ENCODE results near the gene CD36. TPM values are rescaled to one million over a fixed set of nuclear protein-coding genes. Genes with fewer than 3 reads are reported as not detected.
A peak's percentile ranks its signal among the peaks of the same experiment; 100 is the strongest.

The CD36 gene
- total RNA-seq, 5 donors from 2014 or later (not counting 1 experiment from before 2014, with no cell fraction given), result 0.32 to 0.70 (median 0.42) TPM; not detected in 1

DNA sequence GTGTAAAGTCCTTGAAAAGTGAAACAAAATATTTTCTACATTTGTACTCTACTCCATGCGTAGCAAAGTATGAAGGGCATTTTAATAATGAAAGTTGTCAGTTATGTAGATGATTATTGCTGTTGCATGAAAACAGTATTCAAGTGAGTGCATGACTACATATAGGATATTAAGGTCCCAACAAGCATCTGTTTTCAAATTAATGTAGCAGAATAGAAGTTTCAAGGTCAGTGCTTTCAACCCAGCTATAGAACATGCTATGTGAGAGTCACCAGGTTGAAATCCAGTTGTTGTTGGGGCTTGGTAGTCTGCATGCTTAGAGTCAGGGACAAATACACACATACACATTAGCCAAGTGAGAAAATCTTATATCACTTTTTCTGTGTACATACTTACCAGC, 14.8 kb downstream of the CD36 start:
- no peaks in the 10 kb centered on the region for H3K27me3 ChIP-seq (replicated peaks in 1 of 2; ENCODE audit: control insufficient read depth in 2 of 2, extremely low read depth in 1 of 2, insufficient read depth in 2 of 2, low read length in 1 of 2)
- H3K27ac Mint-ChIP-seq, result no peak overlapping the region
- no peaks in the 10 kb centered on the region for H3K36me3 ChIP-seq (ENCODE audit: control insufficient read depth in 2 of 2, extremely low read depth in 1 of 2, insufficient read depth in 1 of 2, low read length in 1 of 2)
- no peaks in the 10 kb centered on the region for H3K4me1 Mint-ChIP-seq
- no peak overlapping the region for H3K4me3 Mint-ChIP-seq
- no peaks in the 10 kb centered on the region for H3K4me1 ChIP-seq (ENCODE audit: control insufficient read depth in 1 of 2, extremely low read depth in 1 of 2, insufficient read depth in 2 of 2, low read length in 2 of 2)
- ATAC-seq (replicated peaks in 1 of 4) (no peak), DNase-seq (no peak)
- H3K4me3 ChIP-seq (ENCODE audit: control insufficient read depth in 1 of 2, extremely low read depth in 1 of 2, low read length in 1 of 2), result no peak overlapping the region
- ChIA-PET POLR2A (no interaction called here), CTCF (no interaction called here)
- no peaks in the 10 kb centered on the region for H3K36me3 Mint-ChIP-seq
- no CpG with 5 or more reads among the region's 1 CpG for WGBS (ENCODE audit: insufficient coverage)
- H3K27me3 Mint-ChIP-seq, result no peaks in the 10 kb centered on the region
- H3K27ac ChIP-seq (ENCODE audit: low read length), result no peak overlapping the region
- H3K9me3 Mint-ChIP-seq, result no peaks in the 10 kb centered on the region
- no peaks in the 10 kb centered on the region for H3K9me3 ChIP-seq

GRCh38 chr7:80654887-80655340, 16.5 kb downstream of the CD36 start:
- ChIA-PET POLR2A (no interaction called here), CTCF (no interaction called here)
- H3K36me3 Mint-ChIP-seq, result no peaks in the 10 kb centered on the region
- H3K4me3 Mint-ChIP-seq, result no peak overlapping the region
- WGBS (ENCODE audit: insufficient coverage), result no CpG with 5 or more reads among the region's 2 CpGs
- no peak for DNase-seq
- no peak for ATAC-seq (replicated peaks in 1 of 4)
- no peak overlapping the region for H3K27ac Mint-ChIP-seq
- H3K9me3 Mint-ChIP-seq, result no peaks in the 10 kb centered on the region
- no peaks in the 10 kb centered on the region for H3K27me3 Mint-ChIP-seq
- no peaks in the 10 kb centered on the region for H3K36me3 ChIP-seq (ENCODE audit: control insufficient read depth in 2 of 2, extremely low read depth in 1 of 2, insufficient read depth in 1 of 2, low read length in 1 of 2)
- no peaks in the 10 kb centered on the region for H3K4me1 ChIP-seq (ENCODE audit: control insufficient read depth in 1 of 2, extremely low read depth in 1 of 2, insufficient read depth in 2 of 2, low read length in 2 of 2)
- H3K4me3 ChIP-seq (ENCODE audit: control insufficient read depth in 1 of 2, extremely low read depth in 1 of 2, low read length in 1 of 2), result no peak overlapping the region
- no peak overlapping the region for H3K27ac ChIP-seq (ENCODE audit: low read length)
- no peaks in the 10 kb centered on the region for H3K4me1 Mint-ChIP-seq
- H3K27me3 ChIP-seq (replicated peaks in 1 of 2; ENCODE audit: control insufficient read depth in 2 of 2, extremely low read depth in 1 of 2, insufficient read depth in 2 of 2, low read length in 1 of 2), result no peaks in the 10 kb centered on the region
- no peaks in the 10 kb centered on the region for H3K9me3 ChIP-seq

- POLR2A ChIA-PET, result no interaction called here
- H3K36me3 ChIP-seq (ENCODE audit: control insufficient read depth in 2 of 2, extremely low read depth in 1 of 2, insufficient read depth in 1 of 2, low read length in 1 of 2), result no peaks in the 10 kb centered on the region
- H3K9me3 ChIP-seq, result no peaks in the 10 kb centered on the region
- H3K27me3 ChIP-seq (replicated peaks in 1 of 2; ENCODE audit: control insufficient read depth in 2 of 2, extremely low read depth in 1 of 2, insufficient read depth in 2 of 2, low read length in 1 of 2), result no peaks in the 10 kb centered on the region
- H3K4me1 ChIP-seq (ENCODE audit: control insufficient read depth in 1 of 2, extremely low read depth in 1 of 2, insufficient read depth in 2 of 2, low read length in 2 of 2), result no peaks in the 10 kb centered on the region
- Mint-ChIP-seq H3K36me3 (no peaks in the 10 kb centered on the region), H3K27ac (no peak overlapping the region), H3K9me3 (no peaks in the 10 kb centered on the region), H3K27me3 (no peaks in the 10 kb centered on the region), H3K4me3 (no peak overlapping the region), H3K4me1 (no peaks in the 10 kb centered on the region)
- CTCF ChIA-PET, result interaction anchor here in 1 of 2 donors (0.7 kb wide), 2 partner anchors 18 to 410 kb away, joined by 4 read pairs; no protein-coding TSS in a partner anchor
- no peak overlapping the region for H3K4me3 ChIP-seq (ENCODE audit: control insufficient read depth in 1 of 2, extremely low read depth in 1 of 2, low read length in 1 of 2)
- ATAC-seq (replicated peaks in 1 of 4), result no peak
- WGBS (ENCODE audit: insufficient coverage), result 71% methylated on average over 4 of the region's 4 CpGs
- H3K27ac ChIP-seq (ENCODE audit: low read length), result no peak overlapping the region
- DNase-seq, result no peak
Observed at GRCh38 chr7:80656029-80656428, 17.6 kb downstream of the CD36 start.

DNA sequence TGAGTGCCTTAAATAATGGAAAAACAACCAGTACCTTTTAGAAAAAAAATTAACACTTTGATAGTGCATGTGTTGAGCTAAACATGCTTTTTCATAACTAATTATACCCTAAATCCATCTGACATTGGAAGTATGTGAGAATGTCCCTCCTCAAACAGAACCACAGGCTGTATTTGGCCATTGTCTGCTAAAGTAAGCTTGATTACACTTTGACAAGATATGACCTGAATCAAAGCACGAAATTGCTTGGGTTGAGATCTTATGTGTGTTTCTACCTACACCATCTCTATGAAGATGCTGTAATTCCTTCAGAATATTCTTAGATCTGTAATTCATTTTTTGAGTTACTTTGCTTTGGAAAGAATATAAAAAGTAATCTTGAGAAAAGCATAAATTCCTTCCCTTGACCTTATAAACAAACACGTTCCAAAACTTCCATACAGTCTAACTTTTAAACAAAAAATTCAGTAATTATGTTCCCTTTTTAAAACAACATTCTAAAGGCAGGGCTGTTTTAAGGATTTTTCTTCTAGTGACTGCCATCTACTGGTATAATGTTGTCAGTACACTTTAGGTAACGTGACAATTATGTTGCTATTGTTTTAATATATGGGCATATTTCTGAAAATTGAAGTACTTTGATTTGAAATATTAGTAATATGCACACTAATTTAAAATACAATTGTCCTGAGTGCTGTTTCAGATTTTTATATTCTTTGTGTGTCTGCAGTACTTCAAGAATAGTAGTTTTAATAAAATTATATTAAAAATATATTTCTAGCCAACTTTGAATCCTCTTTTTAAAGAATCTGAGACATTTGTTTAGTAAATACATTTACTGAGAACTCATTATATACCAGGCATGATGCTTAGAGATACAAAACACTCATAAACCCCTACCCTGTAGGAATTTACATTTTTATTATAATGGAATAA, 20.9 kb downstream of the CD36 start:
- ATAC-seq (replicated peaks in 1 of 4) (no peak), DNase-seq (peak in 1 of 35 experiments; percentile 36)
- Mint-ChIP-seq H3K36me3 (no peaks in the 10 kb centered on the region), H3K4me1 (no peaks in the 10 kb centered on the region), H3K4me3 (no peak overlapping the region), H3K27me3 (no peaks in the 10 kb centered on the region), H3K9me3 (no peaks in the 10 kb centered on the region), H3K27ac (no peak overlapping the region)
- H3K4me3 ChIP-seq (ENCODE audit: control insufficient read depth in 1 of 2, extremely low read depth in 1 of 2, low read length in 1 of 2), result no peak overlapping the region
- CTCF ChIA-PET, result interaction anchor here in 1 of 2 donors (0.9 to 1.2 kb wide), 2 partner anchors 12 to 598 kb away, joined by 3 read pairs; no protein-coding TSS in a partner anchor
- POLR2A ChIA-PET, result no interaction called here
- H3K27me3 ChIP-seq (replicated peaks in 1 of 2; ENCODE audit: control insufficient read depth in 2 of 2, extremely low read depth in 1 of 2, insufficient read depth in 2 of 2, low read length in 1 of 2), result no peaks in the 10 kb centered on the region
- H3K4me1 ChIP-seq (ENCODE audit: control insufficient read depth in 1 of 2, extremely low read depth in 1 of 2, insufficient read depth in 2 of 2, low read length in 2 of 2), result no peaks in the 10 kb centered on the region
- no peaks in the 10 kb centered on the region for H3K9me3 ChIP-seq
- H3K36me3 ChIP-seq (ENCODE audit: control insufficient read depth in 2 of 2, extremely low read depth in 1 of 2, insufficient read depth in 1 of 2, low read length in 1 of 2), result no peaks in the 10 kb centered on the region
- H3K27ac ChIP-seq (ENCODE audit: low read length), result no peak overlapping the region
- no CpG with 5 or more reads among the region's 3 CpGs for WGBS (ENCODE audit: insufficient coverage)

- H3K27ac ChIP-seq (ENCODE audit: low read length), result no peak overlapping the region
- Mint-ChIP-seq H3K36me3 (no peaks in the 10 kb centered on the region), H3K27ac (no peak overlapping the region), H3K9me3 (no peaks in the 10 kb centered on the region), H3K4me3 (no peak overlapping the region), H3K4me1 (no peaks in the 10 kb centered on the region), H3K27me3 (no peaks in the 10 kb centered on the region)
- ChIA-PET POLR2A (no interaction called here), CTCF (no interaction called here)
- ATAC-seq (replicated peaks in 1 of 4), result no peak
- 64% methylated on average over 3 of the region's 4 CpGs for WGBS (ENCODE audit: insufficient coverage)
- no peak overlapping the region for H3K4me3 ChIP-seq (ENCODE audit: control insufficient read depth in 1 of 2, extremely low read depth in 1 of 2, low read length in 1 of 2)
- H3K4me1 ChIP-seq (ENCODE audit: control insufficient read depth in 1 of 2, extremely low read depth in 1 of 2, insufficient read depth in 2 of 2, low read length in 2 of 2), result no peaks in the 10 kb centered on the region
- no peak for DNase-seq
- H3K9me3 ChIP-seq, result no peaks in the 10 kb centered on the region
- no peaks in the 10 kb centered on the region for H3K27me3 ChIP-seq (replicated peaks in 1 of 2; ENCODE audit: control insufficient read depth in 2 of 2, extremely low read depth in 1 of 2, insufficient read depth in 2 of 2, low read length in 1 of 2)
- no peaks in the 10 kb centered on the region for H3K36me3 ChIP-seq (ENCODE audit: control insufficient read depth in 2 of 2, extremely low read depth in 1 of 2, insufficient read depth in 1 of 2, low read length in 1 of 2)
Observed at GRCh38 chr7:80660939-80661338, 22.5 kb downstream of the CD36 start.

- Histone ChIP-seq H3K9me3 (no peaks in the 10 kb centered on the region), H3K36me3 (ENCODE audit: control insufficient read depth in 2 of 2, extremely low read depth in 1 of 2, insufficient read depth in 1 of 2, low read length in 1 of 2) (no peaks in the 10 kb centered on the region), H3K27me3 (replicated peaks in 1 of 2; ENCODE audit: control insufficient read depth in 2 of 2, extremely low read depth in 1 of 2, insufficient read depth in 2 of 2, low read length in 1 of 2) (no peaks in the 10 kb centered on the region), H3K27ac (ENCODE audit: low read length) (no peak overlapping the region), H3K4me3 (ENCODE audit: control insufficient read depth in 1 of 2, extremely low read depth in 1 of 2, low read length in 1 of 2) (no peak overlapping the region), H3K4me1 (ENCODE audit: control insufficient read depth in 1 of 2, extremely low read depth in 1 of 2, insufficient read depth in 2 of 2, low read length in 2 of 2) (no peaks in the 10 kb centered on the region)
- Mint-ChIP-seq H3K36me3 (no peaks in the 10 kb centered on the region), H3K4me1 (no peaks in the 10 kb centered on the region), H3K4me3 (no peak overlapping the region), H3K27ac (no peak overlapping the region), H3K27me3 (no peaks in the 10 kb centered on the region), H3K9me3 (no peaks in the 10 kb centered on the region)
- ChIA-PET CTCF (no interaction called here), POLR2A (no interaction called here)
- DNase-seq (no peak), ATAC-seq (replicated peaks in 1 of 4) (no peak)
- 40% methylated on average over 1 of the region's 7 CpGs for WGBS (ENCODE audit: insufficient coverage)
Observed at GRCh38 chr7:80661729-80662128, 23.3 kb downstream of the CD36 start.
